Hematopoietic multipotent progenitor cell treated with erythropoietin and hydrocortisone succinate and interleukin-3 and kit ligand, for 6 days (in vitro differentiated cells): ENCODE data around the gene NXN.
"Not testable (repeated sequence)": the region's sequence is repeated elsewhere in the genome, so short reads cannot be mapped to it uniquely, and the experiment has no call there.

Source experiments
- DNase-seq: peaks from one replicate; pipeline ENCODE4 v3.0.0-alpha.2; 2015

Gene NXN

GRCh38 chr17:881778-882177, 97.8 kb downstream of the NXN start:
- no peak for DNase-seq

- DNase-seq: no peak
These were observed 98.9 kb downstream of the NXN start for GRCh38 chr17:880443-881269.

GRCh38 chr17:879546-880442, 99.8 kb downstream of the NXN start:
- peak; percentile 92 for DNase-seq

GRCh38 chr17:877630-878029, 101.9 kb downstream of the NXN start:
- DNase-seq: no peak

GRCh38 chr17:876272-876671, 103.3 kb downstream of the NXN start:
- peak; percentile 23 for DNase-seq

- DNase-seq: not testable (repeated sequence)
These were observed 105.0 kb downstream of the NXN start for GRCh38 chr17:874590-874989.

GRCh38 chr17:872855-873254, 106.7 kb downstream of the NXN start:
- no peak for DNase-seq

- DNase-seq: no peak
These were observed 107.6 kb downstream of the NXN start for GRCh38 chr17:871751-872519.

- DNase-seq: no peak
These were observed 109.7 kb downstream of the NXN start for GRCh38 chr17:869567-870525.

- no peak for DNase-seq
These were observed 110.5 kb downstream of the NXN start for GRCh38 chr17:869086-869485.

GRCh38 chr17:867896-868489, 111.6 kb downstream of the NXN start:
- DNase-seq: no peak

- DNase-seq: not testable (repeated sequence)
These were observed 112.3 kb downstream of the NXN start for GRCh38 chr17:867238-867637.

GRCh38 chr17:866568-867103, 112.9 kb downstream of the NXN start:
- DNase-seq: no peak

GRCh38 chr17:864315-864714, 115.3 kb downstream of the NXN start:
- peak; percentile 85 for DNase-seq

- peak; percentile 19 for DNase-seq
These were observed 115.7 kb downstream of the NXN start for GRCh38 chr17:863880-864279.

GRCh38 chr17:862582-862981, 117.0 kb downstream of the NXN start:
- no peak for DNase-seq

- no peak for DNase-seq
These were observed 118.2 kb downstream of the NXN start for GRCh38 chr17:861364-861763.

GRCh38 chr17:860805-861204, 118.8 kb downstream of the NXN start:
- DNase-seq: no peak

- DNase-seq: no peak
These were observed 119.8 kb downstream of the NXN start for GRCh38 chr17:859824-860195.

- no peak for DNase-seq
These were observed 120.3 kb downstream of the NXN start for GRCh38 chr17:859061-859823.

GRCh38 chr17:856149-856548, 123.4 kb downstream of the NXN start:
- no peak for DNase-seq
